Motor neuron (in vitro differentiated cells): ENCODE measurements around the gene MAP3K7CL. TPM values are rescaled to one million over a fixed set of nuclear protein-coding genes. Genes with fewer than 3 reads are reported as not detected.
A peak's percentile ranks its signal among the peaks of the same experiment; 100 is the strongest.

Experiments
- ATAC-seq, 8 experiments: fragments of 200-7000 bp; cut with Tn5 transposase; replicated peaks in 6 of 8; 2 replicates each; pipeline ENCODE4 v1.8.0; 2021; ENCODE audit warnings: mild to moderate bottlenecking in 8 of 8, moderate library complexity in 8 of 8
- H3K27ac ChIP-seq, 2 donors: fragments of 250-450 bp; sonication (Bioruptor Pico); 2 replicates each; pipeline ENCODE4 v1.9.0; 2021; ENCODE audit warnings: antibody characterized with exemption in 2 of 2, mild to moderate bottlenecking in 2 of 2, moderate library complexity in 1 of 2
- H3K4me1 ChIP-seq, 2 donors: fragments of 250-450 bp; sonication (Bioruptor Pico); replicated peaks in 1 of 2; 2 replicates each; pipeline ENCODE4 v1.6.1; 2021; ENCODE audit warnings: antibody characterized with exemption in 2 of 2, mild to moderate bottlenecking in 2 of 2, moderate library complexity in 1 of 2
- H3K4me3 ChIP-seq, 5 donors: fragments of 250-450 bp; sonication (Bioruptor Pico); 2 replicates each; pipeline ENCODE4 v1.9.0; 2021; ENCODE audit warnings: antibody characterized with exemption in 5 of 5, mild to moderate bottlenecking in 5 of 5, moderate library complexity in 4 of 5
- WGBS, 10 experiments: fragments of 450-650 bp; shearing (Covaris generic); methylation state at CpG; one replicate each; pipeline ENCODE4 v1.0.0; 2022; 5-methylcytosine and 5-hydroxymethylcytosine counted together
- in situ Hi-C, 9 experiments: fragments of 400-800 bp; cut with MboI; loops; one replicate each; pipeline ENCODE4 v1.15.0; 2021; ENCODE audit warnings: low sequenced_read_pairs in 9 of 9, low pct_unique_long_range_greater_than_20kb in 2 of 9; ENCODE audit not compliant: unreplicated experiment in 9 of 9
- total RNA-seq, 8 experiments: library from RNA; unstranded; fragments of 300-600 nt; gene quantifications; 2 replicates each; pipeline versions ENCODE4 v1.2.3 to v1.2.4, GENCODE V29; 2022

The MAP3K7CL gene
- total RNA-seq, 8 experiments from 2014 or later: 0.05 to 28.1 (median 0.63) TPM

- Histone ChIP-seq H3K27ac (no peak overlapping the region), H3K4me3 (no peak overlapping the region), H3K4me1 (no peaks in the 10 kb centered on the region)
- in situ Hi-C loops: no loop called here
- WGBS, 10 experiments: 40 to 100% (median 71%) methylated on average over 1 of the region's 2 CpGs; no CpG with 5 or more reads in 5 of the 10 experiments
- ATAC-seq: no peak
Measured at GRCh38 chr21:29213513-29214385, 83.3 kb downstream of the MAP3K7CL start.

- Histone ChIP-seq H3K4me1 (peaks cover 0 to 4% of the 10 kb centered on the region in 2 donors), H3K27ac (no peak overlapping the region), H3K4me3 (no peak overlapping the region)
- in situ Hi-C loops: no loop called here
- WGBS, 10 experiments: 8 to 100% (median 48%) methylated on average over 1 to 2 of the region's 2 CpGs; no CpG with 5 or more reads in 2 of the 10 experiments
- ATAC-seq: peak in 3 of 8 experiments; percentile 15 to 37 (median 23)
Measured at GRCh38 chr21:29215709-29216108, 85.3 kb downstream of the MAP3K7CL start.

GRCh38 chr21:29217818-29218291, 87.4 kb downstream of the MAP3K7CL start:
- no peak overlapping the region for H3K27ac ChIP-seq

GRCh38 chr21:29218749-29219148, 88.3 kb downstream of the MAP3K7CL start:
- no peak overlapping the region for H3K27ac ChIP-seq
- no peak for ATAC-seq
- in situ Hi-C loops: no loop called here
- no peak overlapping the region for H3K4me3 ChIP-seq
- peaks cover 0 to 4% of the 10 kb centered on the region in 2 donors for H3K4me1 ChIP-seq
- WGBS, 10 experiments: 100% methylated on average over 1 of the region's 1 CpG; no CpG with 5 or more reads in 7 of the 10 experiments

More at GRCh38 chr21:29217818-29218291, 87.4 kb downstream of the MAP3K7CL start:
- in situ Hi-C loops: no loop called here
- peak in 3 of 8 experiments; percentile 81 to 92 (median 85) for ATAC-seq
- 0 to 100% (median 69%) methylated on average over 1 to 4 of the region's 4 CpGs; no CpG with 5 or more reads in 1 of the 10 experiments for WGBS, 10 experiments
- Histone ChIP-seq H3K4me1 (peaks cover 0 to 4% of the 10 kb centered on the region in 2 donors), H3K4me3 (no peak overlapping the region)

- Histone ChIP-seq H3K27ac (no peak overlapping the region), H3K4me1 (peaks cover 0 to 4% of the 10 kb centered on the region in 2 donors), H3K4me3 (no peak overlapping the region)
- 81 to 100% (median 88%) methylated on average over 1 to 8 of the region's 8 CpGs for WGBS, 10 experiments
- peak in 4 of 8 experiments; percentile 36 to 63 (median 57) for ATAC-seq
- in situ Hi-C loops: no loop called here
Measured at GRCh38 chr21:29219165-29219770, 88.8 kb downstream of the MAP3K7CL start.

- in situ Hi-C loops: no loop called here
- no peak overlapping the region for H3K27ac ChIP-seq
- ATAC-seq: peak in 2 of 8 experiments; percentile 13 to 65
- no peak overlapping the region for H3K4me3 ChIP-seq
- WGBS, 10 experiments: 5 to 100% (median 76%) methylated on average over 2 to 5 of the region's 5 CpGs
- peaks cover 0 to 4% of the 10 kb centered on the region in 2 donors for H3K4me1 ChIP-seq
Measured at GRCh38 chr21:29221253-29221744, 90.9 kb downstream of the MAP3K7CL start.

GRCh38 chr21:29224006-29224405, 93.6 kb downstream of the MAP3K7CL start:
- no peak overlapping the region for H3K27ac ChIP-seq
- no peak for ATAC-seq
- no peak overlapping the region for H3K4me3 ChIP-seq
- peaks cover 0 to 3% of the 10 kb centered on the region in 2 donors for H3K4me1 ChIP-seq
- 68 to 99% (median 86%) methylated on average over 1 to 5 of the region's 5 CpGs for WGBS, 10 experiments
- in situ Hi-C loops: no loop called here

Other genes with a start within 250 kb of the MAP3K7CL start
- gene LTN1, start 137.8 kb upstream of the MAP3K7CL start, total RNA-seq: 10 to 100 TPM; 23.7 to 40.9 (median 28.7) TPM
- 10 to 100 TPM in 4 of 8 experiments, 1 to 10 TPM in 4; 5.3 to 36.3 (median 10.7) TPM for gene RWDD2B, start 111.3 kb upstream of the MAP3K7CL start, total RNA-seq
- 10 to 100 TPM; 21.4 to 41.0 (median 32.7) TPM for gene USP16, start 106.0 kb upstream of the MAP3K7CL start, total RNA-seq
- gene CCT8, start 57.0 kb upstream of the MAP3K7CL start, total RNA-seq: 100 to 1,000 TPM; 129 to 248 (median 201) TPM
- 10 to 100 TPM; 26.8 to 64.3 (median 45.7) TPM for gene BACH1, start 168.3 kb downstream of the MAP3K7CL start, total RNA-seq